ENCODE data around the gene ATF6B. TPM values are rescaled to one million over a fixed set of nuclear protein-coding genes. Genes with fewer than 3 reads are reported as not detected.
"Not testable (repeated sequence)": the region's sequence is repeated elsewhere in the genome, so short reads cannot be mapped to it uniquely, and the experiment has no call there.

ATF6B gene
- total and polyA plus RNA-seq, 2 of the 13 experiments (the other 11 are each of a cell fraction or from before 2014, with no cell fraction given) = 18.1 to 44.0 TPM

GRCh38 chr6:32102255-32102654 lies 25.8 kb downstream of the ATF6B start:
- Histone ChIP-seq H3K36me3 (replicated peaks in 1 of 2; ENCODE audit: control insufficient read depth in 1 of 2, insufficient read depth in 2 of 2, low read length in 2 of 2) (no peaks in the 10 kb centered on the region), H3K27me3 (ENCODE audit: control insufficient read depth in 1 of 2, insufficient read depth in 2 of 2, low read length in 2 of 2) (peaks cover 7 to 28% of the 10 kb centered on the region in 2 experiments), H3K4me2 (ENCODE audit: low read depth, low read length) (no peak overlapping the region), H3K4me3 (replicated peaks in 1 of 3; ENCODE audit: insufficient read depth in 1 of 3, low read depth in 2 of 3, low read length in 3 of 3) (no peak overlapping the region), H4K20me1 (ENCODE audit: insufficient read depth, low read length) (no peaks in the 10 kb centered on the region), H3K27ac (ENCODE audit: extremely low read length, insufficient read depth, low read length) (no peak overlapping the region), H3K79me2 (ENCODE audit: insufficient read depth, low read length) (no peaks in the 10 kb centered on the region), H3K4me1 (ENCODE audit: insufficient read depth, low read length) (peaks cover 6% of the 10 kb centered on the region; the same call in 1 of the 2 replicates), H3K9ac (ENCODE audit: insufficient read depth, low read depth, low read length) (no peak overlapping the region), H3K9me3 (ENCODE audit: low read length) (no peaks in the 10 kb centered on the region), H2AFZ (ENCODE audit: low read length) (no peak overlapping the region)
- DNase-seq (ENCODE audit: low spot score) (no peak), ATAC-seq (no peak), FAIRE-seq (no peak)
- ChIA-PET CTCF (ENCODE audit: low intra/inter-chr PET ratio, low total read pairs) (no interaction called here), POLR2A (no interaction called here)
- intact Hi-C loops (cut with micrococcal nuclease; ENCODE audit: unreplicated experiment) (no loop called here), in situ Hi-C loops (cut with HindIII; ENCODE audit: extremely low pct_ligation_motif_present, low pct_unique_long_range_greater_than_20kb) (no loop called here)
- 89% methylated on average over 3 of the region's 3 CpGs for WGBS (ENCODE audit: low lambda C conversion rate)
- no TSS peak for BruUV-seq (replicated peaks)
- TF ChIP-seq GABPB1 (CRISPR knock-in tag; IDR thresholded peaks at IDR 0.05) (no peak), GMEB1 (CRISPR knock-in tag; IDR thresholded peaks at IDR 0.05; ENCODE audit: borderline replicate concordance) (no peak), RBFOX2 (IDR thresholded peaks at IDR 0.05; ENCODE audit: low read depth, low read length) (no peak), ZNF674 (CRISPR knock-in tag; IDR thresholded peaks at IDR 0.05; ENCODE audit: low read depth) (no peak), SIX4 (CRISPR knock-in tag; IDR thresholded peaks at IDR 0.05) (no peak), ZNF432 (CRISPR knock-in tag; IDR thresholded peaks at IDR 0.05; ENCODE audit: borderline replicate concordance) (no peak), HMG20A (CRISPR knock-in tag; IDR thresholded peaks at IDR 0.05; ENCODE audit: borderline replicate concordance) (no peak)

- BruUV-seq (replicated peaks); H3K9me3 ChIP-seq (ENCODE audit: low read length); ATAC-seq; POLR2A ChIA-PET; in situ Hi-C loops (cut with HindIII; ENCODE audit: extremely low pct_ligation_motif_present, low pct_unique_long_range_greater_than_20kb); H3K9ac ChIP-seq (ENCODE audit: insufficient read depth, low read depth, low read length); DNase-seq (ENCODE audit: low spot score); H3K27ac ChIP-seq (ENCODE audit: extremely low read length, insufficient read depth, low read length); H3K79me2 ChIP-seq (ENCODE audit: insufficient read depth, low read length); H2AFZ ChIP-seq (ENCODE audit: low read length); CTCF ChIA-PET (ENCODE audit: low intra/inter-chr PET ratio, low total read pairs); H3K4me2 ChIP-seq (ENCODE audit: low read depth, low read length); H4K20me1 ChIP-seq (ENCODE audit: insufficient read depth, low read length); intact Hi-C loops (cut with micrococcal nuclease; ENCODE audit: unreplicated experiment); H3K36me3 ChIP-seq (replicated peaks in 1 of 2; ENCODE audit: control insufficient read depth in 1 of 2, insufficient read depth in 2 of 2, low read length in 2 of 2); H3K4me3 ChIP-seq (replicated peaks in 1 of 3; ENCODE audit: insufficient read depth in 1 of 3, low read depth in 2 of 3, low read length in 3 of 3); FAIRE-seq: not testable (repeated sequence)
- WGBS (ENCODE audit: low lambda C conversion rate) = 32% methylated on average over 8 of the region's 8 CpGs
- H3K27me3 ChIP-seq (ENCODE audit: control insufficient read depth in 1 of 2, insufficient read depth in 2 of 2, low read length in 2 of 2) = peaks cover 19 to 42% of the 10 kb centered on the region in 2 experiments
- peaks cover 18% of the 10 kb centered on the region for H3K4me1 ChIP-seq (ENCODE audit: insufficient read depth, low read length)
These were observed 27.8 kb downstream of the ATF6B start for GRCh38 chr6:32100251-32100650.

All from HepG2 (cell line).